ENCODE measurements around the gene RGS21. TPM values are rescaled to one million over a fixed set of nuclear protein-coding genes. Genes with fewer than 3 reads are reported as not detected.

The RGS21 gene
- total RNA-seq, 1 donor from 2014 or later: not detected

DNA sequence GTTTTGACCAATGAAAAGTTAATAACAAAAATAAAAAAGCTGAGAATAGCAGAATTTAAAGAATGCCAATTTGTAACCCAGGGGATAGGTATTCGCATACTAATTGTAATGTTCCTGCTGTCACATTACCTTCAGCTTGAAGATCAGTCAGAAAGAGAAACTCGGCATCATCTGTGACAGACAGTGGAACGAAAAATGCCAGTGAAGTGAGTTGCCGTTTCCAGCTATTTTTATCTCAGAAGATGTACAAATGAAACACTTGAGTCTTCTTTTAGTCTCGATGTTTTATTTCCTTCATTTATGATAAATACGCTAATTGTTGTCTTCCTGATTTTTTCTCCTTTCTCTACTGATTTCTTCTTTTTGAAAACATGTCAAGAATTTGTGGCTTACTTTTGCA lies 26.1 kb downstream of the RGS21 start:
- TF ChIP-seq, protein P1, sequence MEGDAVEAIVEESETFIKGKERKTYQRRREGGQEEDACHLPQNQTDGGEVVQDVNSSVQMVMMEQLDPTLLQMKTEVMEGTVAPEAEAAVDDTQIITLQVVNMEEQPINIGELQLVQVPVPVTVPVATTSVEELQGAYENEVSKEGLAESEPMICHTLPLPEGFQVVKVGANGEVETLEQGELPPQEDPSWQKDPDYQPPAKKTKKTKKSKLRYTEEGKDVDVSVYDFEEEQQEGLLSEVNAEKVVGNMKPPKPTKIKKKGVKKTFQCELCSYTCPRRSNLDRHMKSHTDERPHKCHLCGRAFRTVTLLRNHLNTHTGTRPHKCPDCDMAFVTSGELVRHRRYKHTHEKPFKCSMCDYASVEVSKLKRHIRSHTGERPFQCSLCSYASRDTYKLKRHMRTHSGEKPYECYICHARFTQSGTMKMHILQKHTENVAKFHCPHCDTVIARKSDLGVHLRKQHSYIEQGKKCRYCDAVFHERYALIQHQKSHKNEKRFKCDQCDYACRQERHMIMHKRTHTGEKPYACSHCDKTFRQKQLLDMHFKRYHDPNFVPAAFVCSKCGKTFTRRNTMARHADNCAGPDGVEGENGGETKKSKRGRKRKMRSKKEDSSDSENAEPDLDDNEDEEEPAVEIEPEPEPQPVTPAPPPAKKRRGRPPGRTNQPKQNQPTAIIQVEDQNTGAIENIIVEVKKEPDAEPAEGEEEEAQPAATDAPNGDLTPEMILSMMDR (IDR thresholded peaks at IDR 0.05; ENCODE audit: borderline replicate concordance): no peak
- Histone ChIP-seq H3K9me3 (replicated peaks) (peaks cover 4% of the 10 kb centered on the region), H3K4me3 (no peak overlapping the region), H3K27me3 (ENCODE audit: low read depth) (no peaks in the 10 kb centered on the region), H3K4me1 (no peaks in the 10 kb centered on the region), H3K36me3 (no peaks in the 10 kb centered on the region), H3K27ac (replicated peaks) (no peak overlapping the region)
- DNase-seq: no peak
- intact Hi-C loops (cut with micrococcal nuclease): no loop called here

DNA sequence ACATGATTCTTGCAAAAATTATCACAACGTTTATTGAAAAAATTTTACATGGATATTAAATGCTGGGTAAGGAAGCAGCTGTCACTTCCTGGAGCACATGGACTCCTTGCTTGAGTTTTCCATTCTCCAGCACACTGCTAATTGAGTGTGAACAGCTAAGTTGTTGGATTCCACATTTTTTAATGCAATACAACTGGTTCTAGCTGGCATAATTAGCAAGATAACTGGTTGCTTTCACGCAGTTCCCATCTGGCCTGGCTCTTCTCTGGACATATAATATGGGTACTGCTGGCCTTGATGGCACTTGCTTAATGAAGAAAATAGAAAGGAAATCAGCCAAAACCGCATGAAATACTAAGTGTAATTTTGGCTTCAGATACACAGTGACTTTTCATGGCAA lies 26.6 kb downstream of the RGS21 start:
- no peak overlapping the region for H3K4me3 ChIP-seq
- H3K27ac ChIP-seq (replicated peaks): no peak overlapping the region
- H3K27me3 ChIP-seq (ENCODE audit: low read depth): no peaks in the 10 kb centered on the region
- TF ChIP-seq, protein P1 (IDR thresholded peaks at IDR 0.05; ENCODE audit: borderline replicate concordance): no peak
- intact Hi-C loops (cut with micrococcal nuclease): no loop called here
- H3K4me1 ChIP-seq: no peaks in the 10 kb centered on the region
- DNase-seq: no peak
- no peaks in the 10 kb centered on the region for H3K36me3 ChIP-seq
- peaks cover 4% of the 10 kb centered on the region for H3K9me3 ChIP-seq (replicated peaks)

DNA sequence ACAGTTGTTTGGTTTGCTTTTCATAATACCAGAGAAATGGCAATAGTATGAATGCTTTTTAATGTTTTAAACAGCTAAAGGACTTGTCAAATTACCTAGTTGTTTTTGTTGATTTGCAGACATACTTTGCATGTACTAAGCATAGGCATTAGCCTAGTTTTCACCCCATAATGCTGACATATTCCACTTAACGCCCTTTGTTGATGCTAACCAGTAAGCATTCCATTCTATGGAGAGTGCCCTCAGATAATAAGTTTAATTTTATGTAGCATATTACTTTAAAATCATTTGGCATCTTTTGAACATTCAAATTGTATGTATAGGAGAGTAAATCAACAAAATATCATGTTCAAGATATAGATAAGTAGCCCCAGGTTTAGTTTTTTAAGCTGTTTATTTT lies 32.5 kb downstream of the RGS21 start:
- TF ChIP-seq, protein P1 (IDR thresholded peaks at IDR 0.05; ENCODE audit: borderline replicate concordance): no peak
- no peak for DNase-seq
- no peaks in the 10 kb centered on the region for H3K4me1 ChIP-seq
- H3K36me3 ChIP-seq: no peaks in the 10 kb centered on the region
- H3K4me3 ChIP-seq: no peak overlapping the region
- no peaks in the 10 kb centered on the region for H3K27me3 ChIP-seq (ENCODE audit: low read depth)
- intact Hi-C loops (cut with micrococcal nuclease): no loop called here
- H3K27ac ChIP-seq (replicated peaks): no peak overlapping the region
- H3K9me3 ChIP-seq (replicated peaks): no peaks in the 10 kb centered on the region

DNA sequence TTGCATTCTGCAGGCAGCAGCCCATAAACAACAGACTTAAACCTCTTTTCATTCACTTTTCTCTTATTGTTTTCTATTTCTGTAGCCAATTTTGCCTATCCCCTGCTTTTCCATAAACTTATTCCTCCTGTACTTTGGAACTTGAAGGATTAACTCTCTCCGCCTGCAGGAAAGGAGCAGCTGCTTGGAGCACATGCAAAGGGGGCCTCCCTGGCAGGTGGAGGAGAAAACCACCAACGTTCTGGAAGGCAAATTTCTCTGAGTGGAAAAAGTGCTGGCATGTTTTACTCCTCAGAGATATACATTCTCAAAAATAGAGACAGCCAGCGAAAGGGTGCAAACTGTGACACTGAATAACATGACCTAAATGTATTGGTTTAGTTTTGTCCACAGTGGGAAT lies 33.6 kb downstream of the RGS21 start:
- Histone ChIP-seq H3K27me3 (ENCODE audit: low read depth) (no peaks in the 10 kb centered on the region), H3K36me3 (no peaks in the 10 kb centered on the region), H3K27ac (replicated peaks) (no peak overlapping the region), H3K4me1 (no peaks in the 10 kb centered on the region), H3K9me3 (replicated peaks) (no peaks in the 10 kb centered on the region), H3K4me3 (no peak overlapping the region)
- intact Hi-C loops (cut with micrococcal nuclease): no loop called here
- TF ChIP-seq, protein P1 (IDR thresholded peaks at IDR 0.05; ENCODE audit: borderline replicate concordance): no peak
- no peak for DNase-seq

DNA sequence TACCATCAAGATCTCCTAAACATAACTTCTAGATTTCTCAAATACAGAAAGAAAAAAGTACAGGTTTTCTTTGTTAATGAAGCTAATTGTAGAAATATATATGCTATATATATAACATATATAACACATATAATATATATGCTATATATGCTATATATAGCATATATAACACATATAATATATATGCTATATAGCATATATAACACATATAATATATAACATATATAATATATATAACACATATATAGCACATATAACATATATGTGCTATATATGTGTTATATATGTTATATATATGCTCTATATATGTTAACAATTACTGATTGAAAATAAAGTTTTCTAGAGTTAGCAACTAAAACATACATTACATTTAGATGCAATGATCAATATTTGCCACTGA lies 34.8 kb downstream of the RGS21 start:
- Histone ChIP-seq H3K4me1 (no peaks in the 10 kb centered on the region), H3K27ac (replicated peaks) (no peak overlapping the region), H3K9me3 (replicated peaks) (no peaks in the 10 kb centered on the region), H3K4me3 (no peak overlapping the region), H3K27me3 (ENCODE audit: low read depth) (no peaks in the 10 kb centered on the region), H3K36me3 (no peaks in the 10 kb centered on the region)
- TF ChIP-seq, protein P1 (IDR thresholded peaks at IDR 0.05; ENCODE audit: borderline replicate concordance): no peak
- intact Hi-C loops (cut with micrococcal nuclease): no loop called here
- DNase-seq: no peak

DNA sequence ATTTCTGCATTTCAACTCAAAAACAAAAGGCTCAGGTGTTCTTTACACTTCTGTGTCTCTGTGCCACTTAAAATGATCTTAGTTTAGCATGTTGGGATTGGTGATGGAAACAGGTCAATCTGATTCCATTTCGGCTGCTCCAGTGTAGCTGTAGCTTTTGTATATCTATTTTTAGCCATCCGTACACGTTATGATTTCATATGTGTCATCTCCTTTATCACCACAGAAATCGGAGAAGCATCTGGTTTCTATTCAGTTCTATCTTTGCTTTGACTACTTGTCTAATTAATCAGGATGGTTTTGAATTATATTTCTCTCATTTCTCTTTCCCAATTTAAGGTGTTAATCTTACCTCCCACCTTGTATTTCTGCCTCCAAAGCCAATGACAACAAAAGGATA lies 41.1 kb downstream of the RGS21 start:
- Histone ChIP-seq H3K4me1 (no peaks in the 10 kb centered on the region), H3K27ac (replicated peaks) (no peak overlapping the region), H3K27me3 (ENCODE audit: low read depth) (no peaks in the 10 kb centered on the region), H3K4me3 (no peak overlapping the region), H3K36me3 (no peaks in the 10 kb centered on the region), H3K9me3 (replicated peaks) (no peaks in the 10 kb centered on the region)
- DNase-seq: no peak
- TF ChIP-seq, protein P1 (IDR thresholded peaks at IDR 0.05; ENCODE audit: borderline replicate concordance): no peak
- intact Hi-C loops (cut with micrococcal nuclease): no loop called here

All from left ventricle myocardium inferior (tissue), 1 donor.